Heart left ventricle (tissue), 13 donors: ENCODE measurements around the gene FAAH.

Experiments used
- CTCF ChIP-seq, 12 donors: fragments of 200-600 bp; sonication (generic) in 4 of 12; IDR thresholded peaks; one replicate each; pipeline versions ENCODE4 v1.5.0 to v1.8.0; 2018 to 2022; ENCODE audit warnings: antibody characterized with exemption in 12 of 12, mild to moderate bottlenecking in 5 of 12
- POLR2A ChIP-seq, 2 donors: fragments of 450-650 bp; IDR thresholded peaks; one replicate each; pipeline ENCODE4 v1.6.1; 2017; ENCODE audit warnings: antibody characterized with exemption in 2 of 2, mild to moderate bottlenecking in 2 of 2, moderate library complexity in 2 of 2
- donor health status: ischemic (EF 13 %, LVEDD 7.1; RV severe dilation, severe dysfunction).
- donor health status: DM: no; HTN: yes; CAD: no.
- donor health status: DM: no; HTN: no; CAD: no.
- donor health status: ischemic (EF 25% LVEDD 6.9; RV normal size, moderate dysfunction).
- donor health status: ischemic (EF 25% LVEDD 5.7; RV mildly dilated, moderate dysfunction).
- donor health status: ischemic (EF 35%, LVEDD 5.7; RV mildly dilated, moderate dysfunction).
- donor health status: nonischemic (EF 11% LVEDD 7.7; RV severe dilation, severe dysfunction).
- donor health status: DM: yes; HTN: yes; CAD: no.
- donor health status: PGD.
- donor health status: ischemic (EF 29% LVEDD 5.4; RV normal size, mild dysfunction).
- donor health status: nonischemic (EF 23%, LVEDD 6.1; RV moderate dilation, normal function).

GRCh38 chr1:46408356-46409062 lies 14.4 kb downstream of the FAAH start:
- TF ChIP-seq CTCF (IDR thresholded peaks at IDR 0.05) (no peak), POLR2A (IDR thresholded peaks at IDR 0.05) (no peak)
